Omental fat pad (tissue), 4 donors: Measurements from ENCODE around the gene SNAI1. TPM values are rescaled to one million over a fixed set of nuclear protein-coding genes. Genes with fewer than 3 reads are reported as not detected.

Source experiments
- ATAC-seq: fragments of 150-250 bp; one replicate; pipeline ENCODE4 v1.9.1; 2016; ENCODE audit warnings: mild to moderate bottlenecking, moderate library complexity; ENCODE audit not compliant: low FRiP score
- DNase-seq: peaks from one replicate; pipeline ENCODE4 v3.0.0-alpha.2; 2019; ENCODE audit warnings: low spot score
- total RNA-seq, 4 donors: library from RNA; depleted of rRNA; stranded (reverse); fragments of >200 nt; gene quantifications; one replicate each; pipeline ENCODE4 v1.1.0, GENCODE V29; 2016
- TF ChIP-seq, protein P1 (sequence below), 3 donors: fragments of 450-650 bp; IDR thresholded peaks; one replicate each; pipeline ENCODE4 v1.5.1; 2016 to 2017; ENCODE audit warnings: antibody characterized with exemption in 3 of 3, mild to moderate bottlenecking in 3 of 3, moderate library complexity in 2 of 3

SNAI1 gene
- total RNA-seq, 4 donors from 2014 or later = 3.3 to 23.8 (median 8.7) TPM

DNA sequence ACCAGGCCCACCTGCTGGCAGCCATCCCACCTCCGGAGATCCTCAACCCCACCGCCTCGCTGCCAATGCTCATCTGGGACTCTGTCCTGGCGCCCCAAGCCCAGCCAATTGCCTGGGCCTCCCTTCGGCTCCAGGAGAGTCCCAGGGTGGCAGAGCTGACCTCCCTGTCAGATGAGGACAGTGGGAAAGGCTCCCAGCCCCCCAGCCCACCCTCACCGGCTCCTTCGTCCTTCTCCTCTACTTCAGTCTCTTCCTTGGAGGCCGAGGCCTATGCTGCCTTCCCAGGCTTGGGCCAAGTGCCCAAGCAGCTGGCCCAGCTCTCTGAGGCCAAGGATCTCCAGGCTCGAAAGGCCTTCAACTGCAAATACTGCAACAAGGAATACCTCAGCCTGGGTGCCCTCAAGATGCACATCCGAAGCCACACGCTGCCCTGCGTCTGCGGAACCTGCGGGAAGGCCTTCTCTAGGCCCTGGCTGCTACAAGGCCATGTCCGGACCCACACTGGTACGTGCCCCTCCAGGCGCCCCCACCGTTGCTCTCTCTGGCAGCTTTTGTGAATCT, 1.1 kb downstream of the SNAI1 start:
- DNase-seq (no peak), ATAC-seq (no peak)
- TF ChIP-seq, protein P1, sequence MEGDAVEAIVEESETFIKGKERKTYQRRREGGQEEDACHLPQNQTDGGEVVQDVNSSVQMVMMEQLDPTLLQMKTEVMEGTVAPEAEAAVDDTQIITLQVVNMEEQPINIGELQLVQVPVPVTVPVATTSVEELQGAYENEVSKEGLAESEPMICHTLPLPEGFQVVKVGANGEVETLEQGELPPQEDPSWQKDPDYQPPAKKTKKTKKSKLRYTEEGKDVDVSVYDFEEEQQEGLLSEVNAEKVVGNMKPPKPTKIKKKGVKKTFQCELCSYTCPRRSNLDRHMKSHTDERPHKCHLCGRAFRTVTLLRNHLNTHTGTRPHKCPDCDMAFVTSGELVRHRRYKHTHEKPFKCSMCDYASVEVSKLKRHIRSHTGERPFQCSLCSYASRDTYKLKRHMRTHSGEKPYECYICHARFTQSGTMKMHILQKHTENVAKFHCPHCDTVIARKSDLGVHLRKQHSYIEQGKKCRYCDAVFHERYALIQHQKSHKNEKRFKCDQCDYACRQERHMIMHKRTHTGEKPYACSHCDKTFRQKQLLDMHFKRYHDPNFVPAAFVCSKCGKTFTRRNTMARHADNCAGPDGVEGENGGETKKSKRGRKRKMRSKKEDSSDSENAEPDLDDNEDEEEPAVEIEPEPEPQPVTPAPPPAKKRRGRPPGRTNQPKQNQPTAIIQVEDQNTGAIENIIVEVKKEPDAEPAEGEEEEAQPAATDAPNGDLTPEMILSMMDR (IDR thresholded peaks at IDR 0.05) = no peak

DNA sequence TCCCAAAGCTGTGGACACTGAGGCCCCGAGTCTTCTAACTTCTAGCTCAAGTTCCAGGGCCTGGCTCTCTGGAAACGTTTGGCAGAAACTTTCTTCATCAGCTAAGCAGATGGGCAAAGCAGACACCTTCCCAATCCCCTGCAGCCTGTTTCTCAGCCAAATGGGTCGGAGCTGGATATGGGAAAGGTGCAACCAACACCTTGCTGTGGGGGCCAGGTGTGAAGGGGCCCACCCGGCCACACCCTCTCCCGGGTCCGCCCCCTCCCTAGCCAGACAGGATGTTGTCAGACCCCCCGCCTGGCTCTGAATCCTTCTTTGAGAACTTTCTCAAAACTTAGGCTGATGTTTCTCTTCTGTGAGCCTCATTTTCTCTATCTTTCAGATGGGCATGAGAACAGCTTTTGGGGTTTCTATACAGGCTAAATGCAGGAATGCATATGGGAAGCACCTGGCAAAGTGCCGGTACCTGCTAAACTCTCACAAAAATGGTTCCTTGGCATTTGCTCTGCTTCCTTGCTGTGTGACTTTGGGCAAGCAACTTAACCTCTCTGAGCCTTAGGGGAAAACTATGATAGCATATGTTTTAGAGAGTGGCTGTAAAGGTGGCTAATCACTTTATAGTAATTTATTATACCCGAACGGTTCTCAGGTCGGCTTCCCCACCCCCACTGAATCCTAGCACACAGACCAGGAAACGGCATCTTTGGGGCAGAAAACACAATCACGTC, 1.8 kb downstream of the SNAI1 start:
- no peak for DNase-seq
- no peak for ATAC-seq
- TF ChIP-seq, protein P1 (IDR thresholded peaks at IDR 0.05) = no peak

DNA sequence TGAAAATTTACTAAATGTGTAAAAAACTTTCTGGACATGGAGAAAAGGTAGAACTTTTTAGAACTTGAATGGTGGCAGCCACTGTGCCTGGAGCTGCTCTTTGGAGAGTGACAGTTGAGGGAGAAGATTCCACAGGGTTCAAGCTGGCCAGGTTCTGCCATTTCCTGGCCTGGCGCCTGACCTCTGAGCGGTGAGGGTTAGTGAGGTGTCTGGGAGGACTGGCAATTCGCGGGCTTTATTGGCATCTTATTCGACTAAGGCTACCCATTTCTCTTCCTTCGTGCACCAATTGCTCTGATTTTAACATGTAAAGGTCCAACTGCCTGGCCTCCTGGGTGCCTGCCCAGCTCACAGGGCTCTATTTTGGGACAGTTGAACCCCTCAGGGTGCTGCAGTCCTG, 2.4 kb downstream of the SNAI1 start:
- ATAC-seq (no peak), DNase-seq (no peak)
- TF ChIP-seq, protein P1 (IDR thresholded peaks at IDR 0.05) = no peak

DNA sequence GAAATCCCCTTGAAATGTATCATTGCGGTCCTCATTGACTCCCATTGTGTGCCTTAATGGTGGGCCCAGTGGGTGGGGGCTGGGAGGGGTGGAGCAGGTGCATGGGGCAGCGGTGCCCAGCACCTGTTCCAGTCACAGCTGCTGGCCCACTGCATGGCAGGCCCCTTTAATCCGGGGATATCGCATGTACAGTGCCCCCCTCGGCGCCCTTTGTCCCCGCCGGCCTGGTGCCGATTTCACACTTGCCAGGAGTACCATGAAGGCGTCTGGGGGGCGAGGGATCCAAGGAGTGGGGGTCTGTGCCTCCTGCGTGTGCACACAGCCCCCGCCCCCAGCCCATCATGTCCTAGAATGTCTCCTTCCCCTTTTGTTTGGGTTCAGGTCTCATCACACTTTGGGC, 2.8 kb downstream of the SNAI1 start:
- DNase-seq = no peak
- no peak for ATAC-seq
- TF ChIP-seq, protein P1 (IDR thresholded peaks at IDR 0.05) = no peak

DNA sequence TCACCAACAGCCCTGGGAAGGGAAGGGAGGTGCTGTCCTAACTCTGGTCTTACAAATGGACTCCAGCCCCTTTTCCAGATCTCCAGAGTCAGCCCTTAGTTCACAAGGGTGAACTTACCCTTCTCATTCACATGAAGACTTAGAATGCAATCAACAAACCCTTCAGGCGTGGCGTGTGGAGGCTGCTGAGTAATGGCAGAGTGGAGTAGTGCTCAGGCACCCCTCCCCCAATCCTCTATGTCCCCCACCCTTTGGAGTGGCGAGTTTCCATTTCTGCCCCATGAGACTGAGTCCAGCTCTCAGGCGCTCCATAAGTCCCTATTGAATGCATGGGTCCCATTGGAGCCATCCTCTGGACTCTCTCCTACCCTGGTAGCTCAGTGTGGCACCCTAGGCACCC, 3.3 kb downstream of the SNAI1 start:
- no peak for DNase-seq
- TF ChIP-seq, protein P1 (IDR thresholded peaks at IDR 0.05) = no peak
- ATAC-seq = no peak

DNA sequence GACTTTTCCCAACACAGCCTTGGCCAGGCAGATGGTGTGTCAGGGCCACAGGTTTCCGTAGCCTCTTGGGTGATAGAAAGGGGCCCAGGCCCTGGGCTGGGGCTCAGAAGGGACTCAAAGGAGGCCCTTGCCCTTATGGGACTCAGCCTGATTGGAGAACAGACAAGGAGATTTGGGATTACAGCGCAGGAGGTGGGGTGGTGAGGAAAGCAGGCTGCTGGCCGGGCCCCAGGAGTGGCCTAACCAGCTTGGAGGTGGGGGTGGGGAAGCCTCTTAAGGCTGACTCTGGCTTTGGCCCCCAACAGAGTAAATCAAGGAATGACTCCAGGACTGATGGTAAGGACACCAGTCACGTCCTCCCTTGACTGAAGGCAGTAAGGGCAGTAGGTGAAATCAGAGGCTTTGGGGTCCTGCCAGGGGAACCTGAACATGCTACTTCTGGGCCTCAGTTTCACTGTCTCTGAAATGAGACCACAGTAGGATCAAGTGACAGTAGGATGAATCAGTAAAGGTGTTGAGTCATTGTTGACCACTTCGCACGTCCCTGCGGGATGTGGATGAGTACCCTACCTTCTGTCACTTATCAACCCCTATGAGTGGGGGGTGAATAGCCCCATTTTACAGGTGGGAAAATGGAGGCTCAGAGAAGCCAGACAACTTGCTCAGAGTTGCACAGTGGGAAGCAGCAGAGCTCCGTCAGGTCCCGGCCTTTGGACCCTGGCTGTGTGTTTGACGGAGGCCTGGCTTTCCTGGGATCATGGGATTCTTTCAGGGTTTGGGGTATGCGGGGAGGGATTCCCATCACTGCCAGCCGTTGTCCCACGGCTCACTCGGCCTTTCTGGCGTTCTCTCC, 4.5 kb downstream of the SNAI1 start:
- DNase-seq (no peak), ATAC-seq (no peak)
- TF ChIP-seq, protein P1 (IDR thresholded peaks at IDR 0.05) = no peak
